ENCODE data around the gene CREB1.
"Not testable (repeated sequence)": the region's sequence is repeated elsewhere in the genome, so short reads cannot be mapped to it uniquely, and the experiment has no call there.

Gene CREB1

DNA sequence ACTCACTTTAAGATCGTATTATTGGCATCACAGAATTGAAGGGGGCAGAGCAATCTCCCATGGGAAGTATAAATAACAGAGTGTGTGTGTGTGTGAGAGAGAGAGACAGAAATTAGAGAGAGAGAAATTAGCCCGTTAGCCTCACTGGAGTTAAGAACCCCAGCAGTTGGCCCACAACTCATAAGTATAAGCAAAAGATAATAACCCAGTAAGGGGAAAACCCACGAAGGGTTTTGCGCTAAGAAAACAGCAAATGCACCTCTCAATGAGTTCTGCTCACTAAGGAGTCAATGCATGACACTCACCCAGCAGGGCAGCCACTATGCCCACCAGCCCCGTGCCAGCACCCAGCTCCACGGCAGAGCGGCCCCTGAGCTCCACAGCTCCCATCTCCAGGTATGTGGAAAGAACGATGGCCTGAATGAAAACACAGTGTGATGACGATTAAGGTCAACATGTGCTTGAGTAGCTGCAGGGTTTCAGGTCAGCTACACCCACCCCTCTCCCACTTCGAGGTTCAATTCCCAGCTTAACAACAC, 91.8 kb downstream of the CREB1 start:
- DNase-seq, result no peak

DNA sequence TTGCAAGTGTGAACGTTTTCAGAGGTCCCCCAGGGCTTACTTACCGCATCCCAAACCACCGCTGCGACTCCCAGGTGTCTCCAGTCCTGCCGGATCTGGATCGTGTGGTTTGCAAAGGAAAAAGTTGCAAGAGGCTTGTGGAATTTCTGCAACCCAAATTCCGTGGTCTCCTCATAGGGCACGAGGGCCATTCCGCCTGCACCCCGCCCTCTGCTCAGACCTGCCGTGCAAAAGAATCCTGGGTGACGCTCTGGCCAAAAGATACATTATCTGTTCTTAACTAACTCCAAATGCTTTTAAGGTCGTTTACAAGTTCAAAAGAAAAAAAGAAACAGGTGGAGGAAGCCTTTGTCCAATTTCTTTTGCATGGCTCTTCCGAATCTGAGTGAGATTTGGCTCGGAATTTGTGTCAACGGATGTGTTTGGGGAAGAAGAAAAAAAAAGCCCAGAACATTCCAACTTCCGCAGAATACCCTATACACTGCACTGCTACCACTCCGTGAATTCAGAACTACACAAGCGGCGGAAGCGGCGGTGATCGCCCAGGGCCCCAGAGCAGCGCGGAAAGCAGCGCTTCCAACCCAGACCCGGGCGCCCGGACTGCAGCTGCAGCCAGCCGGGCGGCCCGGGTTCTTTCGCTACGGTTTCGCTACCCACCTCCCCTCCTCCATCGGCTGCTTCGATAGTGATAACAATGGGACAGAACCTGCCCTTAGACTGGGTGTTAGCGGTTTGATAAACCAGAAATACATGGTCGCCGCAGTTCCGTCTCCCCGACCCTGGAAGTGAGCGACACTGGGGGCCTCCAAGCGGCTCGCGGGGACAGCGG, 94.6 kb downstream of the CREB1 start:
- peak; percentile 48 for DNase-seq

DNA sequence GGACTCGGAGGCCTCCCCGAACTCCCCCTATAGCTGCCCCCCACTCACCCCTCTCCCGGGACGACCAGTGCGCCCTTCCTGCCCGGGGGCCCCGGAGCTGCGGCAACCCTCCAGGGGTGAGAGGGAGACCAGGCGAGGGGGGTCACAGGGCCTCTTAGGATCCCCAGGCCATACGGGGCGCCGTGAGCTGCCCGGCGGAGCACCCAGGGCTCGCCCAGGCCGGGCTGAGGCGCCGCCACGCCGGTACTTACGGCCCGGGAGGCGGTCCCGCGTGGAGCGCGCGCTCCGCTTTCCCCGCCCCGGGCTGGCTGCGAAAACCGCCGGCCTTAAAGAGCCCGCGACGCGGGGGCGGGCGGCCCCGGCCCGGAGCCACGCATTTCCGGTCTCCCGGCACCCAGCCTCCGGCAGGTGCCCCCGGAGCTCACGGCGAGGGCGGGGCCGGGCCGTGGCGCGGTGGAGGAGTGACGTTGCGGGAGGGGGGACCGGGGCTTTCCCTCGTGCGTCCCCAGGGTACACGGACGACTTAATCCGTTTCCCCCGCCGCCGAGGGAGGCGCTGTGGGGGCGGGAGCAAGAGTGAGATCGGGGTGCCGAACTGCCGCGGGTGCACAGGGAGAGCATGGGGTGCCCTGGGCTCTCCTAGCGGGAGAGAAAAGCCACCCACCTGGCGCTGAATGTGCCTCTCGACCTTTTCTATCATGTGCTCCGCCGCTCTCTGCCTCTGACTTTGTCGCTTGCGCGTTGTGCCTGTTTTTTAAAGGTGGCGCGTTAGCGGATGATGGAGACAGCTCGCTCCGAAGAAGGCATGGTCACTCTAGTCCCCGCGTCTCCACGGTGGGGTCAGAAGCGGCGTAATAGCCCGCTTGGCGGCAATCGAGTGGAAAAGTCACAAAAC, 95.5 kb downstream of the CREB1 start, which contains the start of gene METTL21A:
Gene METTL21A (minus strand): TSS at position 381 of the 894 bp plus-strand sequence. CDS start 1,019 bp downstream, outside the sequence.
- DNase-seq, result peak; percentile 94

- DNase-seq, result no peak
These were observed 99.8 kb downstream of the CREB1 start for GRCh38 chr2:207629553-207629952.

- no peak for DNase-seq
These were observed 100.7 kb downstream of the CREB1 start for GRCh38 chr2:207630491-207630890.

- DNase-seq, result no peak
These were observed 103.1 kb downstream of the CREB1 start for GRCh38 chr2:207632575-207633493.

GRCh38 chr2:207633686-207634085, 103.9 kb downstream of the CREB1 start:
- DNase-seq, result no peak

GRCh38 chr2:207635468-207636200, 105.9 kb downstream of the CREB1 start:
- no peak for DNase-seq

- DNase-seq, result not testable (repeated sequence)
These were observed 109.5 kb downstream of the CREB1 start for GRCh38 chr2:207639288-207639687.

DNA sequence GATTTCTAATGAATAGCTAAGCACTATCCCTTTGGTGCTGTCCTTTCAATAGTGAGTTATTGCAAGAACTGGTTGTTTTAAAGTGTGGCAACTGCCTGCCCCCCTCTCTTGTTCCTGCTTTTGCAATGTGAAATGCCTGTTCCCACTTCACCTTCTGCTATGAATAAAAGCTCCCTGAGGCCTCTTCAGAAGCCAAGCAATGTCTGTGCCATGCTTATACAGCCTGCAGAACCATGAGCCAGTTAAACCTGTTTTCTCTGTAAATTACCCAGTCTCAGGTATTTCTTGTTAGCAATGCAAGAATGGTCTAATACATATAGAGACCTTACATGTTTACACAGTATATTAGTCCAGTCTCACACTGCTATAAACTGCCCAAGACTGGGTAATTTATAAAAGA, 110.4 kb downstream of the CREB1 start:
- DNase-seq, result no peak

GRCh38 chr2:207640661-207641060, 110.9 kb downstream of the CREB1 start:
- DNase-seq, result no peak

DNA sequence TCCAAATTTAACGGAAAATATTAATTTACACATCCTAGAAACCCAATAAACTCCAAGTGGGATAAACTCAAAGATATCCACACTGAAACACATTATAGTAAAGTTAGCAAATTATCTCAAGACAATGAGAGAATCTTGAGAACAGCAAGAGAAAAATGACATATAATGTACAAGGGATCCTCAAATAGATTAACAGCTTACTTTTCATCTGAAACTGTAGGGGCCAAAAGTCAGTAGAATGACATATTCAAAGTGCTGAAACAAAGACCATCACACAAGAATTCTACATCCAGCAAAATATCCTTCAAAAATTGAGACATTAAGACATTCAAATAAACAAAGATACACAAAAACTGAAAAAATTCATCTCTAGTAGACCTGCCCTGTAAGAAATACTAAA, 114.1 kb downstream of the CREB1 start:
- DNase-seq, result no peak

DNA sequence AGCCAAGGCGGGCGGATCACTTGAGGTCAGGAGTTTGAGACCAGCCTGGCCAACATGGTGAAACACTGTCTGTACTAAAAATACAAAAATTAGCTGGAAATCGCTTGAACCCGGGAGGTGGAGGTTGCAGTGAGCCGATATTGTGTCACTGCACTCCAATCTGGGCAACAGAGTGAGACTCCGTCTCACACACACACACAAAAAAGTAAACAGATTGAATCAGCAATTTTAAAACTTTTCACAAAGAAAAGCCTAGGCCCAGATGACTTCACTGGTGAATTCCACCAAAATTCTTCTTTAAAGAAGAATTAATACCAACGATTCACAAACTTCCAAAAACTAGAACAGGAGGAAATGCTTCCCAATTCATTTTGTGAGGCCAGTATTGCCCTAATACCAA, 116.8 kb downstream of the CREB1 start:
- DNase-seq, result not testable (repeated sequence)
